CD4-positive, alpha-beta T cell treated with Interferon alpha-2 for 1 hour (primary cell): Measurements from ENCODE around the gene CACNA1G.

ENCODE experiments used
- DNase-seq, 2 donors: peaks; one replicate each; pipeline ENCODE4 v3.0.0-alpha.2; 2020 to 2022

CACNA1G gene

GRCh38 chr17:50570032-50570431 is 9.5 kb downstream of the CACNA1G start:
- DNase-seq = no peak

- DNase-seq = no peak
Measured at GRCh38 chr17:50570528-50570927, 10.0 kb downstream of the CACNA1G start.

GRCh38 chr17:50571681-50572080 is 11.2 kb downstream of the CACNA1G start:
- DNase-seq = no peak

- no peak for DNase-seq
Measured at GRCh38 chr17:50572541-50572940, 12.0 kb downstream of the CACNA1G start.

GRCh38 chr17:50573866-50574611 is 13.5 kb downstream of the CACNA1G start:
- no peak for DNase-seq

- no peak for DNase-seq
Measured at GRCh38 chr17:50575581-50576210, 15.2 kb downstream of the CACNA1G start.

- DNase-seq = no peak
Measured at GRCh38 chr17:50576864-50577263, 16.3 kb downstream of the CACNA1G start.

GRCh38 chr17:50577451-50577954 is 17.0 kb downstream of the CACNA1G start:
- no peak for DNase-seq

- no peak for DNase-seq
Measured at GRCh38 chr17:50578173-50578572, 17.7 kb downstream of the CACNA1G start.

GRCh38 chr17:50579399-50579798 is 18.9 kb downstream of the CACNA1G start:
- DNase-seq = no peak

- DNase-seq = no peak
Measured at GRCh38 chr17:50580646-50581045, 20.1 kb downstream of the CACNA1G start.

GRCh38 chr17:50581316-50581715 is 20.8 kb downstream of the CACNA1G start:
- DNase-seq = no peak

- no peak for DNase-seq
Measured at GRCh38 chr17:50582741-50583140, 22.2 kb downstream of the CACNA1G start.

GRCh38 chr17:50583641-50584040 is 23.1 kb downstream of the CACNA1G start:
- no peak for DNase-seq

- no peak for DNase-seq
Measured at GRCh38 chr17:50584116-50584515, 23.6 kb downstream of the CACNA1G start.

- DNase-seq = no peak
Measured at GRCh38 chr17:50584749-50585148, 24.2 kb downstream of the CACNA1G start.

- no peak for DNase-seq
Measured at GRCh38 chr17:50585346-50585745, 24.8 kb downstream of the CACNA1G start.

- no peak for DNase-seq
Measured at GRCh38 chr17:50585891-50586290, 25.4 kb downstream of the CACNA1G start.

GRCh38 chr17:50586421-50587247 is 26.1 kb downstream of the CACNA1G start:
- no peak for DNase-seq

GRCh38 chr17:50587571-50587970 is 27.1 kb downstream of the CACNA1G start:
- DNase-seq = no peak

GRCh38 chr17:50588391-50589049 is 28.0 kb downstream of the CACNA1G start:
- no peak for DNase-seq

- DNase-seq = no peak
Measured at GRCh38 chr17:50589095-50589705, 28.7 kb downstream of the CACNA1G start.
